ENCODE results near the gene LMX1B.
"Not testable (repeated sequence)": the region's sequence is repeated elsewhere in the genome, so short reads cannot be mapped to it uniquely, and the experiment has no call there.

Gene LMX1B

GRCh38 chr9:126613651-126614050 is at the start of gene LMX1B:
TSS of gene LMX1B (plus strand) at chr9:126613928. CDS start at chr9:126614450, 522 bp downstream.
- no peak for DNase-seq (ENCODE audit: low read depth, low spot score)

GRCh38 chr9:126564128-126564527 is 49.6 kb upstream of the LMX1B start:
- no peak for DNase-seq (ENCODE audit: low read depth, low spot score)

GRCh38 chr9:126564716-126565115 is 49.0 kb upstream of the LMX1B start:
- no peak for DNase-seq (ENCODE audit: low read depth, low spot score)

GRCh38 chr9:126565336-126566128 is 48.2 kb upstream of the LMX1B start:
- DNase-seq (ENCODE audit: low read depth, low spot score), result no peak

- no peak for DNase-seq (ENCODE audit: low read depth, low spot score)
These were observed 44.7 kb upstream of the LMX1B start for GRCh38 chr9:126569036-126569435.

- no peak for DNase-seq (ENCODE audit: low read depth, low spot score)
These were observed 35.7 kb upstream of the LMX1B start for GRCh38 chr9:126578029-126578428.

GRCh38 chr9:126580319-126580718 is 33.4 kb upstream of the LMX1B start:
- not testable (repeated sequence) for DNase-seq (ENCODE audit: low read depth, low spot score)

GRCh38 chr9:126581893-126582292 is 31.8 kb upstream of the LMX1B start:
- no peak for DNase-seq (ENCODE audit: low read depth, low spot score)

- DNase-seq (ENCODE audit: low read depth, low spot score), result no peak
These were observed 31.3 kb upstream of the LMX1B start for GRCh38 chr9:126582427-126582826.

- no peak for DNase-seq (ENCODE audit: low read depth, low spot score)
These were observed 30.5 kb upstream of the LMX1B start for GRCh38 chr9:126583144-126583760.

- DNase-seq (ENCODE audit: low read depth, low spot score), result no peak
These were observed 29.1 kb upstream of the LMX1B start for GRCh38 chr9:126584611-126585010.

GRCh38 chr9:126586236-126586635 is 27.5 kb upstream of the LMX1B start:
- DNase-seq (ENCODE audit: low read depth, low spot score), result no peak

GRCh38 chr9:126587187-126588185 is 26.2 kb upstream of the LMX1B start:
- DNase-seq (ENCODE audit: low read depth, low spot score), result no peak

- no peak for DNase-seq (ENCODE audit: low read depth, low spot score)
These were observed 25.1 kb upstream of the LMX1B start for GRCh38 chr9:126588491-126589168.

- DNase-seq (ENCODE audit: low read depth, low spot score), result no peak
These were observed 24.4 kb upstream of the LMX1B start for GRCh38 chr9:126589349-126589748.

GRCh38 chr9:126591083-126591482 is 22.6 kb upstream of the LMX1B start:
- no peak for DNase-seq (ENCODE audit: low read depth, low spot score)

- no peak for DNase-seq (ENCODE audit: low read depth, low spot score)
These were observed 21.8 kb upstream of the LMX1B start for GRCh38 chr9:126591922-126592321.

- no peak for DNase-seq (ENCODE audit: low read depth, low spot score)
These were observed 21.3 kb upstream of the LMX1B start for GRCh38 chr9:126592461-126592860.

GRCh38 chr9:126595982-126596381 is 17.7 kb upstream of the LMX1B start:
- DNase-seq (ENCODE audit: low read depth, low spot score), result no peak

GRCh38 chr9:126599047-126599650 is 14.6 kb upstream of the LMX1B start:
- DNase-seq (ENCODE audit: low read depth, low spot score), result no peak
